CMK (cell line): ENCODE measurements around the gene CKMT2.

Experiments
- DNase-seq: peaks from one replicate; pipeline ENCODE4 v3.0.0-alpha.2; 2010; ENCODE audit warnings: low read depth

CKMT2 gene

GRCh38 chr5:81216152-81216551, 17.0 kb upstream of the CKMT2 start:
- DNase-seq = no peak

GRCh38 chr5:81219389-81219788, 13.7 kb upstream of the CKMT2 start:
- DNase-seq = no peak

GRCh38 chr5:81222285-81222684, 10.8 kb upstream of the CKMT2 start:
- DNase-seq = no peak

- DNase-seq = no peak
Measured at GRCh38 chr5:81225463-81225862, 7.7 kb upstream of the CKMT2 start.

GRCh38 chr5:81226286-81226685, 6.8 kb upstream of the CKMT2 start:
- DNase-seq = no peak

- DNase-seq = no peak
Measured at GRCh38 chr5:81226949-81227348, 6.2 kb upstream of the CKMT2 start.

GRCh38 chr5:81228084-81228483, 5.0 kb upstream of the CKMT2 start:
- no peak for DNase-seq

- DNase-seq = no peak
Measured at GRCh38 chr5:81230416-81230815, 2.7 kb upstream of the CKMT2 start.

GRCh38 chr5:81232464-81233079, 550 bp upstream of the CKMT2 start:
- DNase-seq = no peak

GRCh38 chr5:81234299-81234698, 1.2 kb downstream of the CKMT2 start:
- no peak for DNase-seq

- DNase-seq = no peak
Measured at GRCh38 chr5:81234801-81235200, 1.7 kb downstream of the CKMT2 start.

GRCh38 chr5:81235287-81236072, 2.4 kb downstream of the CKMT2 start:
- DNase-seq = no peak

- no peak for DNase-seq
Measured at GRCh38 chr5:81238460-81238859, 5.3 kb downstream of the CKMT2 start.

GRCh38 chr5:81239613-81240012, 6.5 kb downstream of the CKMT2 start:
- no peak for DNase-seq

GRCh38 chr5:81241001-81241400, 7.9 kb downstream of the CKMT2 start:
- DNase-seq = no peak

GRCh38 chr5:81241961-81242648, 9.0 kb downstream of the CKMT2 start:
- no peak for DNase-seq

- no peak for DNase-seq
Measured at GRCh38 chr5:81242906-81243436, 9.8 kb downstream of the CKMT2 start.

- no peak for DNase-seq
Measured at GRCh38 chr5:81244451-81244850, 11.3 kb downstream of the CKMT2 start.

GRCh38 chr5:81245871-81246235, 12.7 kb downstream of the CKMT2 start:
- DNase-seq = no peak

GRCh38 chr5:81246697-81247096, 13.6 kb downstream of the CKMT2 start:
- no peak for DNase-seq

GRCh38 chr5:81247441-81247972, 14.4 kb downstream of the CKMT2 start:
- no peak for DNase-seq

- no peak for DNase-seq
Measured at GRCh38 chr5:81249240-81249639, 16.1 kb downstream of the CKMT2 start.

GRCh38 chr5:81250004-81250403, 16.9 kb downstream of the CKMT2 start:
- no peak for DNase-seq
